Measurements from ENCODE around the gene BNIP3.
A peak's percentile ranks its signal among the peaks of the same experiment; 100 is the strongest.

BNIP3 gene

GRCh38 chr10:131981429-131982184, at the start of gene BNIP3:
BNIP3 (minus strand) TSS chr10:131981923; CDS start chr10:131981806, 117 bp downstream.
- DNase-seq (ENCODE audit: low read depth, low spot score), result peak; percentile 46
- peak within 1 kb of the TSS; percentile 35 for H3K27ac ChIP-seq

- no peak for DNase-seq (ENCODE audit: low read depth, low spot score)
- no peak overlapping the region for H3K27ac ChIP-seq
Observed at GRCh38 chr10:132030898-132031463, 49.3 kb upstream of the BNIP3 start.

- H3K27ac ChIP-seq, result no peak overlapping the region
- no peak for DNase-seq (ENCODE audit: low read depth, low spot score)
Observed at GRCh38 chr10:132028706-132029105, 47.0 kb upstream of the BNIP3 start.

GRCh38 chr10:132027423-132027983, 45.8 kb upstream of the BNIP3 start:
- no peak for DNase-seq (ENCODE audit: low read depth, low spot score)
- no peak overlapping the region for H3K27ac ChIP-seq

- peak; percentile 20 for DNase-seq (ENCODE audit: low read depth, low spot score)
- H3K27ac ChIP-seq, result no peak overlapping the region
Observed at GRCh38 chr10:132023092-132023811, 41.5 kb upstream of the BNIP3 start.

- no peak for DNase-seq (ENCODE audit: low read depth, low spot score)
- H3K27ac ChIP-seq, result no peak overlapping the region
Observed at GRCh38 chr10:132022241-132022640, 40.5 kb upstream of the BNIP3 start.

GRCh38 chr10:132021504-132022143, 39.9 kb upstream of the BNIP3 start:
- no peak overlapping the region for H3K27ac ChIP-seq
- no peak for DNase-seq (ENCODE audit: low read depth, low spot score)

GRCh38 chr10:132021046-132021445, 39.3 kb upstream of the BNIP3 start:
- no peak overlapping the region for H3K27ac ChIP-seq
- no peak for DNase-seq (ENCODE audit: low read depth, low spot score)

GRCh38 chr10:132020456-132020855, 38.7 kb upstream of the BNIP3 start:
- no peak for DNase-seq (ENCODE audit: low read depth, low spot score)
- H3K27ac ChIP-seq, result no peak overlapping the region

GRCh38 chr10:132019366-132019765, 37.6 kb upstream of the BNIP3 start:
- no peak for DNase-seq (ENCODE audit: low read depth, low spot score)
- no peak overlapping the region for H3K27ac ChIP-seq

GRCh38 chr10:132018446-132018845, 36.7 kb upstream of the BNIP3 start:
- H3K27ac ChIP-seq, result no peak overlapping the region
- no peak for DNase-seq (ENCODE audit: low read depth, low spot score)

GRCh38 chr10:132016514-132016913, 34.8 kb upstream of the BNIP3 start:
- DNase-seq (ENCODE audit: low read depth, low spot score), result no peak
- H3K27ac ChIP-seq, result peak overlapping the region; percentile 61

- no peak for DNase-seq (ENCODE audit: low read depth, low spot score)
- no peak overlapping the region for H3K27ac ChIP-seq
Observed at GRCh38 chr10:132011445-132011844, 29.7 kb upstream of the BNIP3 start.

- DNase-seq (ENCODE audit: low read depth, low spot score), result no peak
- H3K27ac ChIP-seq, result no peak overlapping the region
Observed at GRCh38 chr10:132011024-132011423, 29.3 kb upstream of the BNIP3 start.

- no peak overlapping the region for H3K27ac ChIP-seq
- no peak for DNase-seq (ENCODE audit: low read depth, low spot score)
Observed at GRCh38 chr10:132010483-132010882, 28.8 kb upstream of the BNIP3 start.

- no peak overlapping the region for H3K27ac ChIP-seq
- DNase-seq (ENCODE audit: low read depth, low spot score), result no peak
Observed at GRCh38 chr10:132009575-132009974, 27.9 kb upstream of the BNIP3 start.

- H3K27ac ChIP-seq, result no peak overlapping the region
- no peak for DNase-seq (ENCODE audit: low read depth, low spot score)
Observed at GRCh38 chr10:132007681-132008080, 26.0 kb upstream of the BNIP3 start.

- no peak for DNase-seq (ENCODE audit: low read depth, low spot score)
- no peak overlapping the region for H3K27ac ChIP-seq
Observed at GRCh38 chr10:132006966-132007365, 25.2 kb upstream of the BNIP3 start.

GRCh38 chr10:132005147-132005546, 23.4 kb upstream of the BNIP3 start:
- H3K27ac ChIP-seq, result no peak overlapping the region
- no peak for DNase-seq (ENCODE audit: low read depth, low spot score)

GRCh38 chr10:132004052-132004451, 22.3 kb upstream of the BNIP3 start:
- DNase-seq (ENCODE audit: low read depth, low spot score), result no peak
- H3K27ac ChIP-seq, result no peak overlapping the region

All from epithelial cell of prostate (primary cell).